Pons (tissue), 1 donor: Measurements from ENCODE around the gene KRTAP10-8.
"Not testable (repeated sequence)": the region's sequence is repeated elsewhere in the genome, so short reads cannot be mapped to it uniquely, and the experiment has no call there.

Experiments used
- DNase-seq: peaks from one replicate; pipeline ENCODE4 v3.0.0-alpha.2; 2016; ENCODE audit warnings: low spot score

KRTAP10-8 gene, protein sequence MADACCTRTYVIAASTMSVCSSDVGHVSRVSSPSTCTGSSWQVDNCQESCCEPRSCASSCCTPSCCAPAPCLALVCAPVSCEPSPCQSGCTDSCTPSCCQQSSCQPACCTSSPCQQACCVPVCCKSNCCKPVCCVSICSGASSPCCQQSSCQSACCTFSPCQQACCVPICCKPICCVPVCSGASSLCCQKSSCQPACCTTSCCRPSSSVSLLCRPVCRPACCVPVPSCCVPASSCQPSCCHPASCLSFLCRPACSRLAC

DNA sequence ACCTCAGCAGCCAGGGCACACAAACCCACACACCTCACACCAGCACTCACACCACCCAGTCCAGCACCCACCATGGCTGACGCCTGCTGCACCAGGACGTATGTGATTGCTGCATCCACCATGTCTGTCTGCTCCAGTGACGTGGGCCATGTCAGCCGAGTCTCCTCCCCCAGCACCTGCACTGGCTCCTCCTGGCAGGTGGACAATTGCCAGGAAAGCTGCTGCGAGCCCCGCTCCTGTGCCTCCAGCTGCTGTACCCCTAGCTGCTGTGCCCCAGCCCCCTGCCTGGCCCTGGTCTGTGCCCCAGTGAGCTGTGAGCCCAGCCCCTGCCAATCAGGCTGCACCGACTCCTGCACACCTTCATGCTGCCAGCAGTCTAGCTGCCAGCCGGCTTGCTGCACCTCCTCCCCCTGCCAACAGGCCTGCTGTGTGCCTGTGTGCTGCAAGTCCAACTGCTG lies at the start of gene KRTAP10-8:
TSS of gene KRTAP10-8 (plus strand) at position 51 of the 458 bp plus-strand sequence. CDS start at position 73, 22 bp downstream.
- no peak for DNase-seq

DNA sequence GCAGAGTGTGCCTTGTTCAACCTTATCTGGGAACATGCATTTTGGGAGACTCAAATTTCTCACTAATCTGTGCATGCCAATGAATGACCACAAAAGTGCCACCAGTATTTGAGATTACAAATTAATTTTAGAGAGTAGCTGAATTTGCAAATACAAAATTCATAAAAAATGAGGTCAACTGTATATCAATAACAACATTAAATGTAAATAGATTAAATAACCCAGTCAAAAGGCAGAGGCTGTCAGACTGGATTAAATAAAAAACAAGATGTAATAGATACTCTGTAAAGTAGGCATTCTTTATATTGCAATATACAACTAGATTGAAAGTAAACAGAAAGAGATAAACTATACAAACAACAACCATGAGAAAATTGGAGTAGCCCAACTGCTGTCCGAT lies 47.8 kb upstream of the KRTAP10-8 start:
- DNase-seq: no peak

DNA sequence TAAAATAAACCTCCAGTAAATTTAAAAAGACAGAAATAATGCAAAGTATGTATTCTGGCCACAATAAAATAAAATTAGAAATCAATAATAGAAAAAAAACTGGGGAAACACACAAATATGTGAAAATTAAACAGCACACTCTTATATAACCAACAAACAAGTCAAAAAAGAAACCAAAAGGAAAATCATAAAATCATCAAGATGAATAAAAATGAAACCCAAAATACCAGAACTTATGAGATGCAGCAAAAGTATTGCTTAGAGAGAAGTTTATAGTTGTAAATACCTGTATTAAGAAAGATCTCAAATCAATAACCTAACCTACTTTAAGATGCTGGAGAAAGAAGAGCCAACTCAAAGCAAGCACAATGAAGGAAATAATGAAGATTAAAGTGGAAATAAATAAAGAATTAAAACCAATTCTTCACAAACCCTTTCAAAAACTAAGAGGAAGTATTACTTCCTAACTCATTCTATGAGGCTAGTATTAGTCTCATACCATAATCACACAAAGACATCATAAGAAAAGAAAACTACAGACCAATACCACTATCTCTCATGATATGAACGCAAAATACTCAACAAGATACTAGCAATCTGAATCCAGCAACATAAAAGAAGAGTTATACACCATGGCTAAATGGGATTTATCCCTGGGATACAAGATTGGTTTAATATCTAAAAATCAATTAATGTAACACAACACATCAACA lies 46.8 kb upstream of the KRTAP10-8 start:
- no peak for DNase-seq

DNA sequence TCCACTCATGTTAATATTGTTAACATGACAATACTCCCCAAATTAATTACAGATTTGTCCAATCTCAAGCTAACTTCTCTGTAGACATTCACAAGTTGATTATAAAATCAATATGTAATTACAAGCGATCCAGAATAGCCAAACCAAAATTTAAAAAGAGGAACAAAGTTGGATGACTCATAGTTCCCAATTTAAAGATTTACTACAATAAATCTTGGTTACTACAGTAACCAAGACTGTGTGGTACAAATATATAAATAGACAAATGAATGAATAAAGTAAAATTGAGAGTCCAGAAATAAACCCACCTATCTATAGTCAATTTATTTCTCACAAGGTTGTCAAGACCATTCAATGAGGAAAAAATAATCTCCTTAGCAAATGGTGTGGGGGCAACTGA lies 45.5 kb upstream of the KRTAP10-8 start:
- no peak for DNase-seq

DNA sequence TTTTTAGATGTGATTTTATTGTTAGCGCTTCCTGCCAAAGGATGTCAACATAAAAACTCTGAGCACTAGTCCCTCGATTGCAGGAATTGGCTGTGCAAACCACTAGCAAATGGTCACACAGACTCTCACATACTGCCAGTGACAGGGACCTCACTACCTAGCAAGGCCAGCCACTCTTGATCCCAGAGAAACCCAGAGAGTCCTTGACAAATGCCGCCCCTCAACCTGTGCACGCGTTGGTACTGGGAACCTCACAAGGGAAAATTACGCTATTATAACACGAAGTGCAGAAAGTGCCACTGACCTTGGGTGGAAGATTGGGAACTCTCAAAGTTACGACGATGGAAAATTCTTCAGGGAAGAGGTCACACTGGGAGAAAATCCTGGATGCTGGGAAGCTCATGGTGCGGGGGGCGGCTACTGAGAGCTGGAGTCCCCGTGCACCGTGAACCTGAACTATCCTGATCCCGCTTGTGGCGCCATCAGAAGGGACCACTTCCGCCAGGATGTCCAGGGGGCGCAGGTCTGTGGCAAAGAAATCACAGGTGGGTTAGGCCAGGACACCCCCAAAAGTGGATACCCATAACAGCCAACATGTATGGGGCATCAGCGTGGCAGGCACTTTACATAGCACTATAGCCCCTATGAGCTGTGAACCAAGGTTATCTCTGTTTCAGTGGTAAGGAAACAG lies 44.3 kb upstream of the KRTAP10-8 start:
- no peak for DNase-seq

DNA sequence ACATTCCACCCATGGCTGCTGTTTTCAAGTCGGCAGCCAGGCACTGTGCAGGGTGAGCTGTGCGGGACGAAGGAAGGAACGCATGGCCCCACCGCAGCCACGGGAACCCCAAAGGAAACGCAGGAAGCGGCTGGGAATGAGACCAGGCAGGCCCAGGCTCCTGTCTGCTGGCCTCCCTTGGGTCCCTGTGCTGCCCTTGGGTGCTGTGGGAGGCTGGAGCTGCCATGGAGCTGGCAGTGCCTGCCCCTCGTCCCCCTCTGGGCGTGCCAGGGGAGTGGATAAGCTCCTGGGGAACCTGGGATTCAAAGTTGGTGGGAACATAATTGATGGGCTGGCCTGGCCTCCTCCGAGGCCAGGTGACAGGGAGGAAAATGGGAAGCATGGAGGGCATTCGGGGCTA lies 43.6 kb upstream of the KRTAP10-8 start:
- no peak for DNase-seq

DNA sequence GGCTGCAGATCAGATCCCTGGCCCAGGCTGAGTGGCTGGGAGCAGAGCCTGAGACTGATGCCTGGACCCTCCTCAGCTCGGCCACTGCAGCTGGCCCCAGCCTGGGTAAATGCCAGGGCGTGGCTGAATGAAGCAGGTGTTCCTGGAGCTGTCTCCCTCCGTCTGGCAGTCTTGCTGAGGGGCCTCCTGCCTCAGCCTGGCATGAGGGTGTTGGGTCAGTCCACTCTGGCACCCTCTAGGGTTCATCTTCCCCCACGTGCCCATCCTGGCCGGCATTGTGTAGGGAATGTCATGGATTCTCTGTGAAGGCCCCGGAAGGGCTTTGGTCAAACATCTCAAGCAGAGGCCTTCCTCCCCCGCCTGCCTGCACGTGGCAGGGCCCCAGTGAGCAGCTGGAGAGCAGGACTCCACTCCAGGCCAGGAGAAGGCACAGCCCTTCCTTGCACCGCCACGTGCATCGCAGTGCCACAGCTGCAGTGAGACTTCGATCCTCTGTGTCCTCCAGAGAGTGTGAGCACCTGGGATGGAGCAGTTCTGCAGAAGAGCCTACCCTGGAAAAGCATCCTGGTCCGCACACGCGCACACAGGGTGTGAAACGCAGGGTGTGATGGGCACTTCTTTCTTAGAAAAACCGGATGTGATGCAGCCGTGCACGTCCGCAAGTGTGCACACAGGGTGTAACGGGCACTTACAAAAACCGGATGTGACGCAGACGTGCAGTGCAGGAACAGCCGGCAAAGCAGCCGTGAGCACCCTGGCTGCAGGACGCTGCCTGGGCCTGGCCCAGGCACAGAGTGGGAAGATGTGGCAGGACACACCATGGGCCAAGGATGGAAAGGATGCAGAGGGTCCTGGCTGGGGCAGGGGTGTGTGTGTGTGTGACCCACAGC lies 43.0 kb upstream of the KRTAP10-8 start:
- DNase-seq: no peak

DNA sequence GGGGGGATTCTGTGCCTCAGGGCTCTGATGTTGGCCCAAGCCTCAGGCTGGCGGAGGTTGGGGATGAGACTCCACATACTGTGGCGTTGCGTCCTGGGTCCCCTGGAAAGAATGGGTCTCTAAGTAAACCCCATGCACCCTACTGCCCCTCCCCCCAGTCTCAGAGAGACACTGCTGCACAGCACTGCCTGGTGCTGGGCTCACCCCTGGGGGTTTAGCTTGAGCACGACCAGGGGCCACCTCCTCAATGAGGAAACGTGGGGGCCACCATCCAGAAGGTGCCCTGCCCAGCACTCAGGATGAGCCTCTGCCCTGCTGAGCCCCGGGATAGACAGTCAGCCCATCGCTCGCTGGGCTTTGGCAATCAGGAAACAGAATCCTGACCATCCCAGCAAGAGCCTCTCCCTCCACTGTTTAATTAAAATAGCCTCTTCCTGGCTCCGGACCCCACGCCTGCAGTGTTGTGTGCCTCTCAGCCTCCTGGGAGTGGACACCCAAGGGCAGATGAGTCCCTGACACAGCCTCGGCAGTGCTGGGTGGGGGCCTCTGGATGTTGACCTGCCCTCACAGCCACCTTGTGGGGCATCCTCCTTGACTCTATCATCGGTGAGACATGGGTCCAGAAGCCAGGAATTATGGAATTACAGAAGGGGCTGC lies 41.9 kb upstream of the KRTAP10-8 start:
- DNase-seq: no peak

DNA sequence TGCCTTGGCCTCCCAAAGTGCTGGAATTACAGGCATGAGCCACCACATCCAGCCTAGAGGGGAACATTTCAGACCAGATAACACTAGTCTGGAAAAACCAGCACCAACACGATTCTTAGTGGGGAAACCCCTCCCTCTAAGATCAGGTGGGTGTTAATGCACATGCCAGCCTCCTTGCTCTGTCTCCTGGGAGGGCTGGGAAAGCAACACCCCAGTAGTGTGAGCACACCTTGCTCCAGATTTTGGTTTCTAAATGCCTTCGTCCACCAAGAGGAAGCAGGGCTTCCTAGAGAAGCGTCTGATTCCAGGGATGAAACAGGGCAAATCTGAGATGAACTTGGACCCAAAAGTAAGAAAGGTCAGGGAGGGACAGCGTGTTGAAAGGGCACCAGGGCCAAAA lies 40.6 kb upstream of the KRTAP10-8 start:
- DNase-seq: no peak

DNA sequence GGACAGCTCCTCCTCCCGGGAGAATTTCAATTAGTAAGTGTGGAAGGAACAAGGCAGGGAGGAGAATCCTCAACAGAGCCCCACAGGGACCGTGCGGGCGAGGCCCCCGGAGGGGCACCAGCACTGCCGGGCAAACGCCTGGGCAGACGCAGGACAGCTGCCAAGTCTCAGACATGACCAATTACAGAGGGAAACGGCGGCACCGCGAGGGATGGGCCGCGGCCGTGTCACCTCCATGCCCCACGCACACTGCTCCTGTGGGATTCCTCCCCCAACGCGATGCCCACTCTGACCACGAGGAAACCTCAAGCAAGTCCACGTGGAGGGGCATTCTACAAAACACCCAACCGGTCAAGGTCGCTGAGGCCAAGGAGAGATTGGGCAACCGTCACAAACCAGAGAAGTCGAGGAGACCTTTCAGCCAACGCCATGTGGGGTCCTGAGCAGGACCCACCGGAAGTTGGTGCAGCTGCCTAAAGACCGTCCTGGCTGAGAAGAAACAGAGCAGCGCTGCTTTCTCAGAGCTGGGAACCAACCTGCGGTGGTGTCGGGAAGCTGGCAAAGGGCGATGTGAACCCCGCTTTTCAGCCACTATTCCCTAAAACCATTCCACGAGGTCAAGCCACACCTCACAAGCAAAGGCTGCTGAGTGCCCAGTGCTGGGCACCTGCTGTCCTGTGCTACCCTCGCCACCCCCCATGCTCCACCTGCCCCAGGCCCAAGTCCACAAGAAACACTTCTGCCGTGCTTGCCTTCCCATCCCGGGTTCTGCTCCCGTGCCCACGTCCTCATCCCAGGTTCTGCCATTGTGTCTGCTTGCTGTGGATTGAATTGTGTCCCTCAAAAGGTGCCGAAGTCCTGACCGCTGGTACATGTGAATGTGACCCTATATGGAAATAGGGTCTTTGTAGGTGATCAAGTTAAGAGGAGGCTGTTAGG lies 39.8 kb upstream of the KRTAP10-8 start:
- DNase-seq: no peak

DNA sequence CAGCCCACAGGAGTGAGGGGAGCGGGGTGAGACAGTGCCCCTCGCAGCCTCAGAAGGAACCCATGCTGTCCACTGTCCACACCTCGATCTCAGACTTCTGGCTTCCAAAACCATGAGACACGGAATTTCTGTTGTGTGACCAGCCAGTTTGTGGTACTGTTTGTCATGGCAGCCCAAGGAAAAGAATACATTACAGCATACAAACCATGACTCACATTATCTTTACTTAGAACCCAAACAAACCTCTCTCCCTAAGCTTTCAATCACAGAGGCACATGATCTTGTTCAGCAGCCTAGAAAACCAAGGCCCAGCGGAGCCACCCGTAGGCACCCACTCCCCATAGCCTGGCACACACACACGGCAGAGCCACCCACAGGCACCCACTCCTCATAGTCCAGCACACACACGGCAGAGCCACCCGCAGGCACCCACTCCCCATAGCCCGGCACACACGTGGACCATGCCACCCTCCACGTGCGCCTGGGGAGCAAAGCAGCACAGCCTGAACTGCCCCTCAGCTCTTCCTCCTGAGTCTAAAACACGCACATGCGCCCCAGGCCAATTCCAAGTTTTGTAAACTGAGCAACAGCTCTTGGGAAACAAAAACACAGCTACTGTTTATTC lies 38.8 kb upstream of the KRTAP10-8 start:
- no peak for DNase-seq

DNA sequence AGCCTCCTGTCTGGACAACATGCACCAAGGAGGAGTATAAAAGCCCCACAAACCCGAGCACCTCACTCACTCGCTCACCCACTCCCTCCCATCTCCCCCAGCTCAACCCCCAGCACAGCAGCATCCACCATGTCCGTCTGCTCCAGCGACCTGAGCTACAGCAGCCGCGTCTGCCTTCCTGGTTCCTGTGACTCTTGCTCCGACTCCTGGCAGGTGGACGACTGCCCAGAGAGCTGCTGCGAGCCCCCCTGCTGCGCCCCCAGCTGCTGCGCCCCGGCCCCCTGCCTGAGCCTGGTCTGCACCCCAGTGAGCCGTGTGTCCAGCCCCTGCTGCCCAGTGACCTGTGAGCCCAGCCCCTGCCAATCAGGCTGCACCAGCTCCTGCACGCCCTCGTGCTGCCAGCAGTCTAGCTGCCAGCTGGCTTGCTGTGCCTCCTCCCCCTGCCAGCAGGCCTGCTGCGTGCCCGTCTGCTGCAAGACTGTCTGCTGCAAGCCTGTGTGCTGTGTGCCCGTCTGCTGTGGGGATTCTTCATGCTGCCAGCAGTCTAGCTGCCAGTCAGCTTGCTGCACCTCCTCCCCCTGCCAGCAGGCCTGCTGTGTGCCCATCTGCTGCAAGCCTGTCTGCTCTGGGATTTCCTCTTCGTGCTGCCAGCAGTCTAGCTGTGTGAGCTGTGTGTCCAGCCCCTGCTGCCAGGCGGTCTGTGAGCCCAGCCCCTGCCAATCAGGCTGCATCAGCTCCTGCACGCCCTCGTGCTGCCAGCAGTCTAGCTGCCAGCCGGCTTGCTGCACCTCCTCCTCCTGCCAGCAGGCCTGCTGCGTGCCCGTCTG lies 38.0 kb upstream of the KRTAP10-8 start, which contains the start of gene KRTAP10-4:
TSS of gene KRTAP10-4 (plus strand) at position 100 of the 827 bp plus-strand sequence. CDS start at position 130, 30 bp downstream.
- DNase-seq: not testable (repeated sequence)

DNA sequence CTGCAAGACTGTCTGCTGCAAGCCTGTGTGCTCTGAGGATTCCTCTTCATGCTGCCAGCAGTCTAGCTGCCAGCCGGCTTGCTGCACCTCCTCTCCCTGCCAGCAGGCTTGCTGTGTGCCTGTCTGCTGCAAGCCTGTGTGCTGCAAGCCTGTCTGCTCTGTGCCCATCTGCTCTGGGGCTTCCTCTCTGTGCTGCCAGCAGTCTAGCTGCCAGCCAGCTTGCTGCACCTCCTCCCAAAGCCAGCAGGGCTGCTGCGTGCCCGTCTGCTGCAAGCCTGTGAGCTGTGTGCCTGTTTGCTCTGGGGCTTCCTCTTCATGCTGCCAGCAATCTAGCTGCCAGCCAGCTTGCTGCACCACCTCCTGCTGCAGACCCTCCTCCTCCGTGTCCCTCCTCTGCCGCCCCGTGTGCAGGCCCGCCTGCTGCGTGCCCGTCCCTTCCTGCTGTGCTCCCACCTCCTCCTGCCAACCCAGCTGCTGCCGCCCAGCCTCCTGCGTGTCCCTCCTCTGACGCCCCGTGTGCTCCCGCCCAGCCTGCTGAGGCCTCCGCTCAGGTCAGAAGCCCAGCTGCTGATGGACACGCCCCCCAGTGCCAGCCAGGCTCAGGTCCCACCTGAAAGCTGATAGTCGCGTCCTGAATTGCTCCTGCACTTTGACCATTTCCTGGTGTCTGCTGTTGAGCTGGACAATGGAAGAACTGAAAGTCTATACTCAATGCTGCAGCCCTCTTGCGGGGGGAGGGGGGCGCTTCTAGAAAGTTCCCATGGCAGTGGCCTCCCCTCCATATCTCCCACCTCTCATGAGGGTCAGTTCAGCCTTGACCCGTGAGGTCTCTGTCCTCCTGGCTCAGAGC lies 37.2 kb upstream of the KRTAP10-8 start:
- no peak for DNase-seq

DNA sequence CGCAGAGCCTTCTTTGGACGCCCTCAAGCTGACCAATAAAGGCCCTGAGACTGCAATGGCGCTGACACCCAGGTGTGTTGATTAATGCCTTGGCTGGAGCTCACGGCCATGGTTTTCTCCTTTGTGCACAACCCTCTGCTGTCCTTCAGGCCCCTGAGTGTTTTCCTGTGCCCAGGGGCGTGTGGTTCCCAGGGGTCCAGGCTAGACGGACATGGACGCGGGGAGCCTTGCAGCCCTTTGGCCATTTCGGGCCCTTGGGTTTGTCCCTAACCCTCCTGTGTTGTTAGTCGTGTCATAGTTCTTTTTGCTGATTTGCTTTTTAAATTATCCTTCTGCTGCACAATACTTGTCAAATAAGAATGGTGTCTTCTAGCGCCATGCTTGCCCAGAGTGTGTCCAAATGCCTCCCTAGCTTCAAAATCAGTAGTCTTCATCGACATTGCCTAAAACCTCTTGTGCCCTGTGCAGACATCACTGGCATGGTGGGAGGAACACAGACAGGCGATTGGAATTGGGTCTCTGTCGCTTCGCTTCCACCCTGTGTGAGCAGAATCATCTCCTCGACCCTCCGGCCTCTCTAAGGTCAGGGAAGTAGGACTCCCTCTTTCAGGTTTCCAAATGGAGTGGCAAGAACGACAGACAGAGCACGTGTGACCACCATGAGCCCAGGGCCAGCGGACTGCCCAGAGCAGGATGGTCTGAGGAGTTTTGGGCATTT lies 36.4 kb upstream of the KRTAP10-8 start:
- DNase-seq: no peak

DNA sequence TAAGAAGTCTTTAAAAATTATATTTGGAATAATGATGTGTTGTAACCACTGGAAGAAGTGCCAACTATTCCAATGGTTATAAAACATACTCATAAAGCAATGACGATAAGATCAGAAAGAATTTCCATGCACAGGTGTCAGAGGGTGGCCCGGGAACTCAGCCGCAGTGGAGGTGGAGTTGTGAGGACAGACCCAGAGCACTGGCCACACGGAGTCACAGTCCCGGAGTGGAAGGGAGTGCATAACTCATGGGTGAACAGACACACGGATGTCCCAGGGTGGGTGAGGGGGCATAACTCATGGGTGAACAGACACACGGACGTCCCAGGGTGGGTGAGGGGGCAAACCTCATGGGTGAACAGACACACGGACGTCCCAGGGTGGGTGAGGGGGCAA lies 35.9 kb upstream of the KRTAP10-8 start:
- DNase-seq: no peak

DNA sequence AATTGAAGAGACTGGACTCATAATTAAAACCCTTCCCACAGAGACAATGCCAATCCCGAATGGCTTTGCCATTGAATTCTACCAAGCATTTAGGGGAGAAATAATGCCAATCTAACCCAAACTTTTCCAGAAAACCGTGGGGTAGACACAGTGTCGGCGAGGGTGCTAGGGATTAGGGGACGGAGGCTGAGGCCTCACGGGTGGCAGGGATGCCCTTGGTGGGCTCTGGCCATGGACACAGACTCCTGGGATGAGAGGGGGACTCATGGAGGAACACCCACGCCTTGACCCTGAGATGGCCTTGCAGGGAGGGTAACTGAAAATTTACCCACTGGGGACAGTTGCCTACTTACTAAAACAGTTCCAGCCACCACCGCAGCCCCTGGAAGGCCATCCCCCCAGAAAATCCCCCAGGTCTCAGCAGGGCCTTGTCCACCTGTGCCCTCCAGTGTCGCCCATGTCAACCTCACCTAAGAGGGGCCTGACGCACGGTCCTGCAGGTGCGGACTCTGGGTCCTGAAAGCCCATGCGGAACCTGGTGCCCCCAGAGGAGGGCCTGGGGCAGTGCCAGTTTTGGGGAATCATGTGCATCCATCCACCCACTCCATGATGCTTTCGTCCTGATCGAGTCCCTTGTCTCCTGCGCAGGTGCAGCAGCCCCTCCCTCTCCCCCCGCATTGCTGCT lies 33.4 kb upstream of the KRTAP10-8 start:
- DNase-seq: no peak
